HCT116 (cell line): ENCODE data around the gene GRM4. TPM values are rescaled to one million over a fixed set of nuclear protein-coding genes. Genes with fewer than 3 reads are reported as not detected.

Experiments used
- ATAC-seq: fragments of 200-7000 bp; cut with Tn5 transposase; 2 replicates; pipeline ENCODE4 v1.9.1; 2020; ENCODE audit warnings: mild to moderate bottlenecking, moderate library complexity
- BruUV-seq: library from RNA; stranded (reverse); fragments of 400-500 nt; replicated peaks from 2 replicates; lab custom pipeline; 2021; lab: Mats Ljungman, UMichigan
- CTCF ChIA-PET: fragments of 300-600 bp; sonication (Branson Sonifier 250); formaldehyde crosslinking; loops from one replicate; lab custom pipeline; 2021; ENCODE audit warnings: antibody characterized with exemption; lab: Charles Lee
- POLR2A ChIA-PET: fragments of 300-600, 350-600 bp; sonication (Branson Sonifier 250); formaldehyde crosslinking; loops from one replicate; lab custom pipeline; 2021; ENCODE audit warnings: antibody characterized with exemption; lab: Charles Lee
- RAD21 ChIA-PET, 2 experiments: fragments of 300-600 bp; sonication (Branson Sonifier 250); formaldehyde crosslinking; loops; one replicate each; lab custom pipeline; 2023; ENCODE audit warnings: low total read pairs in 2 of 2; ENCODE audit not compliant: uncharacterized antibody in 2 of 2, unreplicated experiment in 2 of 2, low non-redundant PET in 1 of 2; lab: Charles Lee
- DNase-seq: peaks from one replicate; pipeline ENCODE4 v3.0.0-alpha.2; 2010; ENCODE audit warnings: low read depth, low spot score
- H2AFZ ChIP-seq: fragments of 200-600 bp; shearing (Covaris generic), sonication (generic); 2 replicates; pipeline ENCODE4 v1.6.1; 2017; ENCODE audit warnings: low read depth, mixed run types, mixed read lengths, antibody characterized with exemption, low read length; ENCODE audit not compliant: poor library complexity, severe bottlenecking
- H3K27ac ChIP-seq: 2 replicates; pipeline ENCODE4 v1.5.1; 2012; ENCODE audit warnings: low read depth, low read length
- H3K27me3 ChIP-seq: fragments of 200-600 bp; sonication (generic); 2 replicates; pipeline ENCODE4 v1.6.1; 2016; ENCODE audit warnings: mixed run types, low read length, mixed read lengths; ENCODE audit not compliant: insufficient read depth
- H3K36me3 ChIP-seq, 2 experiments: fragments of 200-500 bp in 1 of 2; fragments of 200-600 bp in 1 of 2; sonication (Bioruptor generic) in 1 of 2; sonication (generic) in 1 of 2; 2 replicates each; pipeline versions ENCODE4 v1.5.1 to v1.6.1; 2014 to 2016; ENCODE audit warnings: low read length in 2 of 2, inconsistent platforms in 1 of 2, mixed read lengths in 1 of 2, mixed run types in 1 of 2; ENCODE audit not compliant: insufficient read depth in 2 of 2, control insufficient read depth in 1 of 2
- H3K4me1 ChIP-seq, 2 experiments: fragments of 200-600 bp in 1 of 2; sonication (generic) in 1 of 2; 2 replicates each; pipeline versions ENCODE4 v1.5.1 to v1.6.1; 2012 to 2017; ENCODE audit warnings: low read length in 2 of 2, inconsistent platforms in 1 of 2, mild to moderate bottlenecking in 1 of 2, mixed read lengths in 1 of 2, mixed run types in 1 of 2, moderate library complexity in 1 of 2; ENCODE audit not compliant: insufficient read depth in 2 of 2, control insufficient read depth in 1 of 2
- H3K4me2 ChIP-seq: fragments of 200-600 bp; sonication (generic); 2 replicates; pipeline ENCODE4 v1.6.1; 2017; ENCODE audit warnings: mixed run types, low read length, mixed read lengths
- H3K4me3 ChIP-seq, 2 experiments: fragments of 200-600 bp in 1 of 2; sonication (generic) in 1 of 2; replicated peaks in 1 of 2; 2 replicates each; pipeline ENCODE4 v1.5.1; 2011 to 2016; ENCODE audit warnings: low read length in 2 of 2, control low read depth in 1 of 2, low read depth in 1 of 2, mild to moderate bottlenecking in 1 of 2, mixed read lengths in 1 of 2, mixed run types in 1 of 2
- H3K79me2 ChIP-seq: fragments of 200-600 bp; sonication (generic); 2 replicates; pipeline ENCODE4 v1.6.1; 2017; ENCODE audit warnings: mild to moderate bottlenecking, mixed run types, low read length, moderate library complexity, mixed read lengths; ENCODE audit not compliant: insufficient read depth
- H3K9ac ChIP-seq: fragments of 200-600 bp; sonication (generic); 2 replicates; pipeline ENCODE4 v1.6.1; 2016; ENCODE audit warnings: low read length, mixed read lengths
- H3K9me2 ChIP-seq: fragments of 200-600 bp; sonication (generic), shearing (Covaris generic); 2 replicates; pipeline ENCODE4 v1.6.1; 2017; ENCODE audit warnings: mixed run types, mild to moderate bottlenecking, moderate library complexity; ENCODE audit not compliant: insufficient read depth
- H3K9me3 ChIP-seq, 2 experiments: fragments of 200-500 bp in 1 of 2; fragments of 200-600 bp in 1 of 2; sonication (Bioruptor generic) in 1 of 2; sonication (generic) in 1 of 2; 2 replicates each; pipeline ENCODE4 v1.6.1; 2014 to 2017; ENCODE audit warnings: low read length in 2 of 2, mixed read lengths in 2 of 2, inconsistent platforms in 1 of 2, low read depth in 1 of 2, mild to moderate bottlenecking in 1 of 2, mixed run types in 1 of 2, moderate library complexity in 1 of 2; ENCODE audit not compliant: control insufficient read depth in 1 of 2, insufficient read depth in 1 of 2
- H4K20me1 ChIP-seq: fragments of 200-600 bp; sonication (generic), shearing (Covaris generic); 2 replicates; pipeline ENCODE4 v1.6.1; 2017; ENCODE audit warnings: mixed run types, mild to moderate bottlenecking, moderate library complexity; ENCODE audit not compliant: insufficient read depth
- ATF3 ChIP-seq: IDR thresholded peaks from 2 replicates; pipeline ENCODE4 v1.6.1; 2012
- CEBPB ChIP-seq: IDR thresholded peaks from 2 replicates; pipeline ENCODE4 v1.6.1; 2012; ENCODE audit warnings: low read depth
- EGR1 ChIP-seq: IDR thresholded peaks from 2 replicates; pipeline ENCODE4 v1.6.1; 2012; ENCODE audit warnings: low read depth
- ELF1 ChIP-seq: IDR thresholded peaks from 2 replicates; pipeline ENCODE4 v1.6.1; 2012; ENCODE audit warnings: low read depth, borderline replicate concordance
- EZH2 ChIP-seq: fragments of 200-600 bp; sonication (generic); IDR thresholded peaks from 2 replicates; pipeline ENCODE4 v1.6.1; 2017; ENCODE audit warnings: antibody characterized with exemption, mixed run types
- EZH2phosphoT487 ChIP-seq: fragments of 200-600 bp; IDR thresholded peaks from 2 replicates; pipeline ENCODE4 v1.6.1; 2018; ENCODE audit warnings: antibody characterized with exemption, borderline replicate concordance
- FOSL1 ChIP-seq: IDR thresholded peaks from 2 replicates; pipeline ENCODE4 v1.6.1; 2012; ENCODE audit warnings: low read depth
- JUND ChIP-seq: IDR thresholded peaks from 2 replicates; pipeline ENCODE4 v1.6.1; 2012
- RAD21 ChIP-seq: IDR thresholded peaks from 2 replicates; pipeline ENCODE4 v1.6.1; 2012; ENCODE audit warnings: low read depth, mild to moderate bottlenecking
- REST ChIP-seq: IDR thresholded peaks from 2 replicates; pipeline ENCODE4 v1.6.1; 2012; ENCODE audit warnings: low read depth
- SIN3A ChIP-seq: IDR thresholded peaks from 2 replicates; pipeline ENCODE4 v1.6.1; 2012; ENCODE audit warnings: low read depth
- SP1 ChIP-seq: IDR thresholded peaks from 2 replicates; pipeline ENCODE4 v1.6.1; 2012; ENCODE audit warnings: low read depth
- TCF7L2 ChIP-seq: IDR thresholded peaks from 2 replicates; pipeline ENCODE4 v1.7.0; 2011; ENCODE audit warnings: borderline replicate concordance, inconsistent platforms; ENCODE audit not compliant: insufficient read depth, insufficient read length; ENCODE audit errors: extremely low read depth
- YY1 ChIP-seq: IDR thresholded peaks from 2 replicates; pipeline ENCODE4 v1.6.1; 2011; ENCODE audit warnings: low read length, low read depth, moderate library complexity, mild to moderate bottlenecking; ENCODE audit not compliant: insufficient replicate concordance; ENCODE audit errors: extremely low read depth
- ZNF274 ChIP-seq: fragments of 200-500 bp; sonication (Bioruptor generic); IDR thresholded peaks from 2 replicates; pipeline ENCODE4 v1.6.1; 2014; ENCODE audit warnings: mild to moderate bottlenecking, low read depth, low read length, inconsistent platforms
- intact Hi-C: fragments of 100-400 bp; cut with micrococcal nuclease; formaldehyde crosslinking; loops from 2 replicates; pipeline ENCODE4 v1.10.0; 2022
- total RNA-seq: library from RNA; stranded (reverse); gene quantifications from one replicate; pipeline ENCODE4 v1.2.1, GENCODE V29; 2021; ENCODE audit not compliant: unreplicated experiment
- TF ChIP-seq, protein P1 (sequence below): IDR thresholded peaks from 2 replicates; pipeline ENCODE4 v1.6.1; 2012
- TF ChIP-seq, protein P2 (sequence below): IDR thresholded peaks from 2 replicates; pipeline ENCODE4 v1.6.1; 2011; ENCODE audit warnings: mild to moderate bottlenecking, low read length, moderate library complexity; ENCODE audit not compliant: insufficient replicate concordance; ENCODE audit errors: extremely low read depth

Gene GRM4
- total RNA-seq, 1 experiment from 2014 or later, result 2.6 TPM

GRCh38 chr6:34028691-34029360 lies 117.1 kb downstream of the GRM4 start:
- BruUV-seq, result no TSS peak
- Histone ChIP-seq H3K4me3 (no peak overlapping the region), H3K4me1 (no peaks in the 10 kb centered on the region), H3K9me3 (no peaks in the 10 kb centered on the region), H3K9ac (no peak overlapping the region), H2AFZ (no peak overlapping the region), H3K9me2 (no peaks in the 10 kb centered on the region), H3K4me2 (no peak overlapping the region), H3K36me3 (no peaks in the 10 kb centered on the region), H4K20me1 (no peaks in the 10 kb centered on the region), H3K27ac (no peak overlapping the region), H3K27me3 (no peaks in the 10 kb centered on the region), H3K79me2 (no peaks in the 10 kb centered on the region)
- RAD21 ChIA-PET, result no interaction called here
- ATAC-seq (no peak), DNase-seq (no peak)
- CTCF ChIA-PET, result interaction anchor here (1.2 to 3.8 kb wide), 5 partner anchors 10 to 258 kb away, joined by 4 to 67 read pairs (median 13); no protein-coding TSS in a partner anchor
- POLR2A ChIA-PET, result no interaction called here
- TF ChIP-seq TCF7L2, result no peak
- no peak for TF ChIP-seq ATF3
- TF ChIP-seq, protein P1, sequence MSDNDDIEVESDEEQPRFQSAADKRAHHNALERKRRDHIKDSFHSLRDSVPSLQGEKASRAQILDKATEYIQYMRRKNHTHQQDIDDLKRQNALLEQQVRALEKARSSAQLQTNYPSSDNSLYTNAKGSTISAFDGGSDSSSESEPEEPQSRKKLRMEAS, result no peak
- no peak for TF ChIP-seq ZNF274
- TF ChIP-seq SIN3A, result no peak
- TF ChIP-seq RAD21, result no peak
- no peak for TF ChIP-seq JUND
- no peak for TF ChIP-seq CEBPB
- TF ChIP-seq REST, result no peak
- TF ChIP-seq EZH2phosphoT487, result no peak
- TF ChIP-seq EGR1, result no peak
- no peak for TF ChIP-seq ELF1
- TF ChIP-seq EZH2, result no peak
- TF ChIP-seq, protein P2, sequence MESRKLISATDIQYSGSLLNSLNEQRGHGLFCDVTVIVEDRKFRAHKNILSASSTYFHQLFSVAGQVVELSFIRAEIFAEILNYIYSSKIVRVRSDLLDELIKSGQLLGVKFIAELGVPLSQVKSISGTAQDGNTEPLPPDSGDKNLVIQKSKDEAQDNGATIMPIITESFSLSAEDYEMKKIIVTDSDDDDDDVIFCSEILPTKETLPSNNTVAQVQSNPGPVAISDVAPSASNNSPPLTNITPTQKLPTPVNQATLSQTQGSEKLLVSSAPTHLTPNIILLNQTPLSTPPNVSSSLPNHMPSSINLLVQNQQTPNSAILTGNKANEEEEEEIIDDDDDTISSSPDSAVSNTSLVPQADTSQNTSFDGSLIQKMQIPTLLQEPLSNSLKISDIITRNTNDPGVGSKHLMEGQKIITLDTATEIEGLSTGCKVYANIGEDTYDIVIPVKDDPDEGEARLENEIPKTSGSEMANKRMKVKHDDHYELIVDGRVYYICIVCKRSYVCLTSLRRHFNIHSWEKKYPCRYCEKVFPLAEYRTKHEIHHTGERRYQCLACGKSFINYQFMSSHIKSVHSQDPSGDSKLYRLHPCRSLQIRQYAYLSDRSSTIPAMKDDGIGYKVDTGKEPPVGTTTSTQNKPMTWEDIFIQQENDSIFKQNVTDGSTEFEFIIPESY, result no peak
- TF ChIP-seq SP1, result no peak
- TF ChIP-seq YY1, result no peak
- TF ChIP-seq FOSL1, result no peak
- intact Hi-C loops, result no loop called here
